ENCODE results near the gene UPF3A.

UPF3A gene

DNA sequence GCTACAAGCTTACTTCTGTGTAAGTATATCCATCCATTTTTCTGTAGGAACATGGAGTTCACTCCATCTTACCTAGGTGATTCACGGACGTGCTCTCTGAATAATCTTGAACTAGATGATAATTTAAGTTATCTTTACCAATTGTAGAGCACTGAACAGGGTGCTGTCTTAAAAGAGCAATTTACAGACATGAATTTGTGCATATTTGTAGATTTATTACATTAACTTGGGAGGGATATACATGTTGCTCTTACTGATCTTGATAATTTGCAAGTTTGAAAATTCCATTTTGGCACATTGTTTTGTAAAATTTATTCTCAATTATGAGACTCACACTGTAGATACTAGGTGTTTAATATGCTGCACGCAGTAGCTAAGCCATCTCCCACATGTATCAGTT lies 37.4 kb upstream of the UPF3A start:
- H3K18ac ChIP-seq (ENCODE audit: low read length): no peak overlapping the region
- DNase-seq (ENCODE audit: low spot score): no peak
- H4K8ac ChIP-seq (ENCODE audit: low read depth, low read length): no peak overlapping the region
- no peaks in the 10 kb centered on the region for H3K27me3 ChIP-seq (ENCODE audit: control insufficient read depth in 3 of 3, insufficient read depth in 3 of 3, low read depth in 1 of 3, low read length in 3 of 3)
- H2AFZ ChIP-seq (ENCODE audit: low read length): no peak overlapping the region
- H3K9me3 ChIP-seq (replicated peaks in 1 of 2; ENCODE audit: control insufficient read depth in 2 of 2, insufficient read depth in 1 of 2, low read depth in 1 of 2, low read length in 2 of 2): no peaks in the 10 kb centered on the region
- no peak overlapping the region for H3K4me2 ChIP-seq (ENCODE audit: insufficient read depth, low read length, poor library complexity, severe bottlenecking)
- no peak overlapping the region for H2BK12ac ChIP-seq (ENCODE audit: low read length)
- WGBS, 2 donors (ENCODE audit: extremely low coverage in 2 of 2, insufficient read length in 2 of 2, insufficient replicate concordance in 1 of 2): no CpG with 5 or more reads among the region's 3 CpGs
- no peak overlapping the region for H3K4ac ChIP-seq (ENCODE audit: low read length)
- no peak overlapping the region for H3K9ac ChIP-seq (ENCODE audit: low read depth, low read length, poor library complexity)
- no peak overlapping the region for H3K27ac ChIP-seq (replicated peaks; ENCODE audit: low read length)
- no peak overlapping the region for H3K23ac ChIP-seq (ENCODE audit: low read depth, low read length, poor library complexity)
- H3K4me1 ChIP-seq (ENCODE audit: control insufficient read depth in 2 of 2, insufficient read depth in 1 of 2, low read depth in 1 of 2, low read length in 2 of 2): no peaks in the 10 kb centered on the region
- no peak overlapping the region for H4K91ac ChIP-seq (ENCODE audit: low read depth, low read length, poor library complexity)
- no peak overlapping the region for H3K4me3 ChIP-seq (ENCODE audit: low read length in 2 of 2)
- no peak overlapping the region for H2AK5ac ChIP-seq (ENCODE audit: low read depth, low read length)
- peaks cover 36 to 100% of the 10 kb centered on the region in 2 donors for H3K36me3 ChIP-seq (replicated peaks in 1 of 2; ENCODE audit: control insufficient read depth in 2 of 2, insufficient read depth in 2 of 2, low read length in 2 of 2)
- no peaks in the 10 kb centered on the region for H3K79me1 ChIP-seq (ENCODE audit: low read depth, low read length)
- H2BK120ac ChIP-seq (ENCODE audit: low read depth, low read length): no peak overlapping the region
- no peak overlapping the region for H3K14ac ChIP-seq (ENCODE audit: low read length)
- H2BK5ac ChIP-seq (ENCODE audit: low read length): no peak overlapping the region
- H2BK15ac ChIP-seq (ENCODE audit: low read length): no peak overlapping the region

DNA sequence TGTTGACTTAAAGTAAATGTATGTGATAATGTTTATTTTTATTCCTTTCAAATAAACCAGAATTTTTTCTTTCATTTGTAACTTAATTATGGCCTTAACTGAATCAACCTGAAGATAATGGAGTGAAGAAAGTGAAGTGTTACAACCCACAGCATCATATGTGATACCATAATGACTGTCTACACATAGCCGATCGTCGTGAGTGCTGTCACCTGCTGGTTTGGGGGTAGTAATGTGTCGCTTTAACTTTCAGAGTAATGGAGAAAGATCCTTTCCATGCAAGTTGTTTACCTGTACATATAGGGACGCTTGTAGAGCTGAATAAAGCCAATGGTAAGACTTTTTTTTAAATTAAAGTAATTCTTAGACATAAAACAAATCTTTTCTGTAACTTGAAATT lies 36.8 kb upstream of the UPF3A start:
- Histone ChIP-seq H4K91ac (ENCODE audit: low read depth, low read length, poor library complexity) (no peak overlapping the region), H3K4me3 (ENCODE audit: low read length in 2 of 2) (no peak overlapping the region), H3K4ac (ENCODE audit: low read length) (no peak overlapping the region), H3K9ac (ENCODE audit: low read depth, low read length, poor library complexity) (no peak overlapping the region), H2AK5ac (ENCODE audit: low read depth, low read length) (no peak overlapping the region), H3K23ac (ENCODE audit: low read depth, low read length, poor library complexity) (no peak overlapping the region), H2BK120ac (ENCODE audit: low read depth, low read length) (no peak overlapping the region), H2BK15ac (ENCODE audit: low read length) (no peak overlapping the region), H3K14ac (ENCODE audit: low read length) (no peak overlapping the region), H2BK12ac (ENCODE audit: low read length) (no peak overlapping the region), H2BK5ac (ENCODE audit: low read length) (no peak overlapping the region), H3K18ac (ENCODE audit: low read length) (no peak overlapping the region), H3K4me2 (ENCODE audit: insufficient read depth, low read length, poor library complexity, severe bottlenecking) (no peak overlapping the region), H3K27me3 (ENCODE audit: control insufficient read depth in 3 of 3, insufficient read depth in 3 of 3, low read depth in 1 of 3, low read length in 3 of 3) (no peaks in the 10 kb centered on the region), H3K4me1 (ENCODE audit: control insufficient read depth in 2 of 2, insufficient read depth in 1 of 2, low read depth in 1 of 2, low read length in 2 of 2) (no peaks in the 10 kb centered on the region), H3K27ac (replicated peaks; ENCODE audit: low read length) (no peak overlapping the region), H3K9me3 (replicated peaks in 1 of 2; ENCODE audit: control insufficient read depth in 2 of 2, insufficient read depth in 1 of 2, low read depth in 1 of 2, low read length in 2 of 2) (no peaks in the 10 kb centered on the region), H3K36me3 (replicated peaks in 1 of 2; ENCODE audit: control insufficient read depth in 2 of 2, insufficient read depth in 2 of 2, low read length in 2 of 2) (peaks cover 35 to 100% of the 10 kb centered on the region in 2 donors), H2AFZ (ENCODE audit: low read length) (no peak overlapping the region), H3K79me1 (ENCODE audit: low read depth, low read length) (no peaks in the 10 kb centered on the region), H4K8ac (ENCODE audit: low read depth, low read length) (no peak overlapping the region)
- no peak for DNase-seq (ENCODE audit: low spot score)
- no CpG with 5 or more reads among the region's 5 CpGs for WGBS, 2 donors (ENCODE audit: extremely low coverage in 2 of 2, insufficient read length in 2 of 2, insufficient replicate concordance in 1 of 2)

DNA sequence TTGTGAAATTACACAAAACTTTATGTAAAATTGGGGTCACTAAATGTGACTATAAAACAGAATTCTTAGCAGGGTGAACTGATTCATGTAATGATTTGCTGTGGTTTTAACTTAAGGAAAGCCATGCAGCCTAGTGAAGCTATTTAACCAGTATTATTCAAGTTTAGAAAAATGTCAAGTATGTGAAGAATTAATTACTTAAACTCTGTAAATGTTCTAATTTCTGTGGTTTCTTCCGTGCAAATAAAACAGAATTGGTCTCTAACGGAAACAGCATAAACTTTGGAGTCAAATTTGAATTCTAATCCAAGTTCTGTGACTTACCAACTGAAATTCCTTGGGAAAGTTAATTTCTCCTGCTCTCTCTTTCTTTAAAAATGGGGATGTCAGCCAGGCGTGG lies 33.4 kb upstream of the UPF3A start:
- no peak overlapping the region for H2BK12ac ChIP-seq (ENCODE audit: low read length)
- H2AFZ ChIP-seq (ENCODE audit: low read length): no peak overlapping the region
- no peak overlapping the region for H2AK5ac ChIP-seq (ENCODE audit: low read depth, low read length)
- H3K36me3 ChIP-seq (replicated peaks in 1 of 2; ENCODE audit: control insufficient read depth in 2 of 2, insufficient read depth in 2 of 2, low read length in 2 of 2): peaks cover 25 to 99% of the 10 kb centered on the region in 2 donors
- H3K4me3 ChIP-seq (ENCODE audit: low read length in 2 of 2): no peak overlapping the region
- H2BK5ac ChIP-seq (ENCODE audit: low read length): no peak overlapping the region
- H2BK120ac ChIP-seq (ENCODE audit: low read depth, low read length): no peak overlapping the region
- H4K8ac ChIP-seq (ENCODE audit: low read depth, low read length): no peak overlapping the region
- H3K27ac ChIP-seq (replicated peaks; ENCODE audit: low read length): no peak overlapping the region
- no peak overlapping the region for H3K9ac ChIP-seq (ENCODE audit: low read depth, low read length, poor library complexity)
- no CpG with 5 or more reads among the region's 3 CpGs for WGBS, 2 donors (ENCODE audit: extremely low coverage in 2 of 2, insufficient read length in 2 of 2, insufficient replicate concordance in 1 of 2)
- H4K91ac ChIP-seq (ENCODE audit: low read depth, low read length, poor library complexity): no peak overlapping the region
- no peak overlapping the region for H3K18ac ChIP-seq (ENCODE audit: low read length)
- no peaks in the 10 kb centered on the region for H3K9me3 ChIP-seq (replicated peaks in 1 of 2; ENCODE audit: control insufficient read depth in 2 of 2, insufficient read depth in 1 of 2, low read depth in 1 of 2, low read length in 2 of 2)
- no peaks in the 10 kb centered on the region for H3K27me3 ChIP-seq (ENCODE audit: control insufficient read depth in 3 of 3, insufficient read depth in 3 of 3, low read depth in 1 of 3, low read length in 3 of 3)
- no peaks in the 10 kb centered on the region for H3K79me1 ChIP-seq (ENCODE audit: low read depth, low read length)
- no peak overlapping the region for H3K23ac ChIP-seq (ENCODE audit: low read depth, low read length, poor library complexity)
- no peak overlapping the region for H3K4ac ChIP-seq (ENCODE audit: low read length)
- no peak overlapping the region for H2BK15ac ChIP-seq (ENCODE audit: low read length)
- H3K4me1 ChIP-seq (ENCODE audit: control insufficient read depth in 2 of 2, insufficient read depth in 1 of 2, low read depth in 1 of 2, low read length in 2 of 2): no peaks in the 10 kb centered on the region
- DNase-seq (ENCODE audit: low spot score): no peak
- no peak overlapping the region for H3K4me2 ChIP-seq (ENCODE audit: insufficient read depth, low read length, poor library complexity, severe bottlenecking)
- no peak overlapping the region for H3K14ac ChIP-seq (ENCODE audit: low read length)

DNA sequence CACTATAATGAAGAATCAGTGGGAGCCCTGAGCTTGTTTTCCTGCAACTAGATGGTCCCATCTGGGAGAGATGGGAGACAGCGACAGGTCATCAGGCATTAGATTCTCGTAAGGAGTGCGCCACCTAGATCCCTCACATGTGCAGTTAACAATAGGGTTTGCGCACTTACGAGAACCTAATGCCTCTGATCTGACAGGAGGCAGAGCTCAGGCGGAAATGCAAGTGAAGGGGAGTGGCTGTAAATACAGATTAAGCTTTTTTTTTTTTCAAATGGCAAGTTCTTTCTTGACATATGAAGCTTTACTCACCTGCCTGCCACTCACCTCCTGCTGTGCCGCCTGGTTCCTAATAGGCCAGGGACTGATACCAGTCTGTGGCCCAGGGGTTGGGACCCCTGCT lies 32.3 kb upstream of the UPF3A start:
- H3K23ac ChIP-seq (ENCODE audit: low read depth, low read length, poor library complexity): no peak overlapping the region
- no peak overlapping the region for H2AK5ac ChIP-seq (ENCODE audit: low read depth, low read length)
- H3K4me2 ChIP-seq (ENCODE audit: insufficient read depth, low read length, poor library complexity, severe bottlenecking): no peak overlapping the region
- H3K9ac ChIP-seq (ENCODE audit: low read depth, low read length, poor library complexity): no peak overlapping the region
- no peak overlapping the region for H4K8ac ChIP-seq (ENCODE audit: low read depth, low read length)
- H2BK12ac ChIP-seq (ENCODE audit: low read length): no peak overlapping the region
- H3K36me3 ChIP-seq (replicated peaks in 1 of 2; ENCODE audit: control insufficient read depth in 2 of 2, insufficient read depth in 2 of 2, low read length in 2 of 2): peaks cover 25 to 99% of the 10 kb centered on the region in 2 donors
- no peak overlapping the region for H4K91ac ChIP-seq (ENCODE audit: low read depth, low read length, poor library complexity)
- H3K79me1 ChIP-seq (ENCODE audit: low read depth, low read length): no peaks in the 10 kb centered on the region
- H3K14ac ChIP-seq (ENCODE audit: low read length): no peak overlapping the region
- no peak overlapping the region for H3K18ac ChIP-seq (ENCODE audit: low read length)
- H3K9me3 ChIP-seq (replicated peaks in 1 of 2; ENCODE audit: control insufficient read depth in 2 of 2, insufficient read depth in 1 of 2, low read depth in 1 of 2, low read length in 2 of 2): no peaks in the 10 kb centered on the region
- no peak overlapping the region for H3K4me3 ChIP-seq (ENCODE audit: low read length in 2 of 2)
- no peak overlapping the region for H3K27ac ChIP-seq (replicated peaks; ENCODE audit: low read length)
- DNase-seq (ENCODE audit: low spot score): no peak
- WGBS, 2 donors (ENCODE audit: extremely low coverage in 2 of 2, insufficient read length in 2 of 2, insufficient replicate concordance in 1 of 2): no CpG with 5 or more reads among the region's 7 CpGs
- no peak overlapping the region for H2AFZ ChIP-seq (ENCODE audit: low read length)
- H2BK5ac ChIP-seq (ENCODE audit: low read length): no peak overlapping the region
- no peaks in the 10 kb centered on the region for H3K27me3 ChIP-seq (ENCODE audit: control insufficient read depth in 3 of 3, insufficient read depth in 3 of 3, low read depth in 1 of 3, low read length in 3 of 3)
- no peaks in the 10 kb centered on the region for H3K4me1 ChIP-seq (ENCODE audit: control insufficient read depth in 2 of 2, insufficient read depth in 1 of 2, low read depth in 1 of 2, low read length in 2 of 2)
- H2BK120ac ChIP-seq (ENCODE audit: low read depth, low read length): no peak overlapping the region
- H2BK15ac ChIP-seq (ENCODE audit: low read length): no peak overlapping the region
- H3K4ac ChIP-seq (ENCODE audit: low read length): no peak overlapping the region
